COLO668 (cell line): ENCODE measurements around the gene TMED4.
A peak's percentile ranks its signal among the peaks of the same experiment; 100 is the strongest.

Source experiments
- DNase-seq: peaks from one replicate; lab custom pipeline; 2025; ENCODE audit not compliant: unreplicated experiment; lab: John Stamatoyannopoulos, UW

The TMED4 gene

DNA sequence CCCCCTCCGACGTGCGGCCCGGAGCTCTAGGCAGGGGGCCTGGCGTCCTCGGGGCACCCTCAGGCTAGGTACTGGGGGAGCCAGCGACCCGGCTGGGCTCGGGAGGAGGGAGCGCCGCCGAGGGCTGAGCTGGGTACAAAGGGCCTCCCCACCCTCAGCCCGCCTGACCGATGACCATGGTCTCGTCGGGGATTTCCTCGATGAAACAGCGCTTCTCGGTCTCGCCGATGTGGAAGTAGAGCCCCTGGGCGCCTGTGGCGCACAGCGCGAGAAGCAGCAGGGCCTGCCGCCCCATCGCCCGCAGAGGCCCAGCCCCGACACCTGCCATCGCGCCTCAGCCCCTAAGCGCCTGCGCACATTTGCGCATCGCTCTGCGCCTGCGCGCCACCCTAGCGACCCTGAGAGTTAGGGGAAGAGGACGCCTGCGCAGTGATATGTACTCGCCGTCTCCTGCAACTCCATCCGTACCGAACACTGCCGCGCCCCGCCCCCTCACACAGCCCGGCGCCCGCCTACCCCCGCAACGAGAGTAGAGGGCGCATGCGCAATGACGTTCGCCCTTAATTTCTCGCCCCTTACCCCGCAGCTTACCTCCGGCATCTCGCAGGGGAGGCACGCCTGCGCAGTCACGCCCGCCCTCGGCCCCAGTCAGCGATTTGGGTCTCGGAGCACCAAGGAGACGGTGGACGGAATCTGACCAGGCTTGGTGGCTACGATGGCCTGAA is at the start of gene TMED4:
TSS of gene TMED4 (minus strand) at position 353 of the 725 bp plus-strand sequence. CDS start at position 328, 25 bp downstream.
- DNase-seq: peak; percentile 100

DNA sequence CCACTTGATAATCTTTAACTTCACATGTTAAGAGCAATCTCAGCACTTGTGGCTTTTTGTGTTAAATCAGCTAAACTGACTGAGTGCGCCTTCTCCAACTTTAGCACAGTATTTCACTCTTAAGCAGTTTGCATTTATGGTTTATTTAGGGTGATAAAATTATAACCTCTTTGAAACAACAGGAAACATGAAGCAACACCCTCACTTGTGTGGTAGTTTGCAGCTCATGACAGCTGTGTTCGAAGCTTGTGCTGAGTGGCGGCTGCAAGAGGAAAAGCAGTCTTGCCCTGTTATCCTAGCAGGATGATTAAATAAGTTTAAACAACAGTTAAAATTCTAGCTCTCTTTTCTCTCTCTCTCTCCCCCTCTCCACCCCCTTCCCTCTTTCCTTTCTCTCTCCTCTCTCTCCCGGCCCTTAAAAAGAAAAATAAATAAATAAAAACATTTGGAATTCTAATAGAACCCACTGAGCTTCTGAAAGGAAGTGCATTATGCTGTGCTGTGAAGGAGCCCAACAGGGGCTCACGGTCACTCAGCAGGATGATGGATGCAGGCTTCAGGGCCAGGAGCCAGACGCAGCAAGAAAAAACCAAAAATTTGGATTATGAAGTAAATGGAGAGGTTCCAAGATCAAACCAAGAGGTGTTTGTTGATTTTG is 49.6 kb upstream of the TMED4 start:
- no peak for DNase-seq

DNA sequence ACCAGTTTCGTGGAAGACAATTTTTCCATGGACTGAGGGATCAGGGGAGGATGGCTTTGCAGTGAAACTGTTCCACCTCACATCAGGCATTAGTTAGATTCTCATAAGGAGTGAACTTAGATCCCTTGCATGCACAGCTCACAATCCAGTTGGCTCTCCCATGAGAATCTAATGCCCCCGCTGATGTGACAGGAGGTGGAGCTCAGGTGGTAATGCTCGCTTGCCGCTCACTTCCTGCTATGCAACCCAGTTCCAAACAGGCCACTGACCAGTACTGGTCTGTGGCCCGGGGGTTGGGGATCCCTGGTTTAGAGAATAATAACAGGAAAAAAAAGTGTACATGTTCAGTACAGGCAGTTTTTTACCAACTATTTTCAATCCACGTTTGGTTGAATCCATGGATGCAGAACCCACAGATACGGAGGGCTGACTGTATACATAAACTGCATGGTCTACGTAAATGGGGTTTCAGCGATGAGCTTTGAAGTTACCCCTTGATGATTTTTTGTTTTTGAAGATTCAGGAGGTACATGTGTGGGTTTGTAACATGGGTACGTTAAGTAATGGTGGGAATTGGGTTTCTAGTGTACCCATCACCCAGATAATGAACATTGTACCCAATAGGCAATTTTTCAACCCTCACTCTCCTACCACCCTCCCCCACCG is 48.9 kb upstream of the TMED4 start:
- DNase-seq: no peak

DNA sequence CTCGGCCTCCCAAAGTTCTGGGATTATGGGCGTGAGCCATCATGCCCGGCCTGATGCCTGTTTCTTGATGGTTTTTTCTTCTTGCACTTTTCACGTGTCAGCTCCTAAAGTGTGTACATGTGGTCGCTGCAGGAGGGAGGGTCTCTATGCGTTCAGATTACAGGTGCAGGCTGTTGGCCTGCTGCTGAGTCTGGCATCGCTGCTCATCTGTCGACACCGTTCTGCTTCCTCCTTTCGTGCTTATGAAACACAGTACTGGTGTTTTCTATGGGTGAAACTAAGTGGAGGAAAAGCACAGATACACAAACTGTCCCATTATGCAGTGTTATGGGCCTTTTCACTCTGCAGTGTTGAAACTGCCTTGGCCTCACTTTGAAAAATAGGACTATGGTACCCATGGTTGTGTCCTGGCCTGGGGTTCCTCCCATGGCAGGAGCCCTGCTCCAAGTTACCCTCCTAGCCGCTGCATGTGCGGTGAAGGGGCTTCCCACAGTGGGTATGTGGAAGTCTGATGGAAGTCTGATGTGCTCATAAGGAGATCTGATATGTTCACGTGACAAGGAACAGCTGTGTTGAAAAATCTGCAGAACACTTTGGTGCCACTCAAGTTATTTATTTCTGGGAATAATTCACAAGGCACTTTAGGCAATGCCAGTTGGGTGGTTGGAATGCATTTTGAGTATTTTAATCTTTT is 47.9 kb upstream of the TMED4 start:
- DNase-seq: no peak

- no peak for DNase-seq
Measured at GRCh38 chr7:44626620-44627019, 44.6 kb upstream of the TMED4 start.

DNA sequence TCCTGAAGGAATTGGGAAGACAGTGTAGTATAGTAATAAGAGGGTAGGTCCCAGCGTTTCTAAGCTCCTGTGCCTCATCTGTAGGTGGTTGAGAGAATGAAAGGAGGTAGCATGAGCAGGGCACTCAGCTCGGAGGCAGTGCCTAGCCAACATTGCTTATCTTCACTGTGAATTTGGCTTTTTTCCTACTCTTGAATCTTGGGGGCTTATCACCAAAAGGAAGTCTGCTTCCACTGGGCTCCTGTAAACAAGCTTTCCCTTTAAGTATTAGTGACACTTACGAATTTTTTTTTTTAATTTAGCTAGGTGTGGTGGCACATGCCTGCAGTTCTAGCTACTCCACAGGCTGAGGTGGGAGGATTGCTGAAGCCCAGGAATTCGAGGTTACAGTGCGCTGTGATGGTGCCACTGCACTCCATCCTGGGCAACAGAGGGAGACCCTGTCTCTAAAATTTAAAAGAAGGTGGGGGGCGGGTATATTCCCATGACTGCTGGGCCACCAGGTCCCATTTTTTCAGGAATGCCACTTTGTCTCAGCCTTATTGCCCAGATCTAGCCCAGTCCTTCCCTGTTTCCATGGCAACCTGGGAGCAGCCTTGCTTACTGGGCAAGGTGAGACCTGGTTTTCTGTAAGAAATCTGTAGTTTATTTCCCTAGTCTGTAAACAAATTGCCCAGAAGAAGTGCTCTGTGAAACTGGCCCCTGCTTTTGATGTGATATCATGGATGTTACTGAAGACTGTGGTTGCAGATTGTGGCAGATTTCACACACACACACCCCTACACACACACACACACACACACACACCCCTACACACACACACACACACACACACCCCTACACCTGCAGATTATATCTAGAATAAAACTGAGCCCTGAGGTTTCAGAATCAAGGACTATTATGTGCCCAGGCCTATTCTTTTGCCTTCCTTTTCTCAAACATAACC is 43.8 kb upstream of the TMED4 start:
- no peak for DNase-seq

- DNase-seq: no peak
Measured at GRCh38 chr7:44624318-44624717, 42.3 kb upstream of the TMED4 start.

DNA sequence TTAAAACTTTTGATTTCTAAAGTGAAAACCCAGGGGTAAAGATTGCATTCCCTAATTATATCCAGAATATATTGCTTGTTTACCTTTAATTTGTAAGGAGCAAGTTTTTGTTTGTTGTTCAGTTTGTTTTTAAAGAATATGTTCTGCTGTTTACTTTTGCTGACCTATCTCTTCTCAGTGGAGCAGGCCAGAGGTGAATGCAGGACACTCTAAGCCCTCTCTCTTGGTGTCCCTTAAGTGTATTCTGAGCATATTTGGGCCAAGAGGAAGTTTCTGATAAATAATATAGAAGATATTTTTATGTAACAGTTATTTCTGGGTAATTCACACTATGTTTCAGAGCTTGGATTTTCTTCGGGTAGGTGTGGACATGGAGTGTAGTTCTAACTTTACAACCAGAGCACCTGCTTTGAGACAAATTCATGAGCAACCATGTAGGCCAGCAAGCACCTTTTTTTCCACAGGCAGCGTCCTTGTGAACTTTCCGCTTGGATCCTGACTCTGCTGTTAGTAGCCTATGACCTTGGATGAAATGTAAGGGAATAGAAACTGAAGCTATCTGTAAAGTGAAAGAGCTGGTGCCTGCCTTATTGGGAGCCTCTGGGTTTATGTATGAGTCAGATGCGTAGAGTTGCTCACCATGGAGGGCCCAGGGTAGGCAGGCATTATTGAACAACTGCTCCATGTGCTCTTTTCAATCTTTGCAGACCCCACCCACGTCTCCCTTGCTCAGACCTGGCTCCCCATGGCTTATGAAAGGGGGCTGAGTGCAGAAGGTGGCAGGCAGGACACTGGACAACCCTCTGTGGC is 40.5 kb upstream of the TMED4 start:
- no peak for DNase-seq

DNA sequence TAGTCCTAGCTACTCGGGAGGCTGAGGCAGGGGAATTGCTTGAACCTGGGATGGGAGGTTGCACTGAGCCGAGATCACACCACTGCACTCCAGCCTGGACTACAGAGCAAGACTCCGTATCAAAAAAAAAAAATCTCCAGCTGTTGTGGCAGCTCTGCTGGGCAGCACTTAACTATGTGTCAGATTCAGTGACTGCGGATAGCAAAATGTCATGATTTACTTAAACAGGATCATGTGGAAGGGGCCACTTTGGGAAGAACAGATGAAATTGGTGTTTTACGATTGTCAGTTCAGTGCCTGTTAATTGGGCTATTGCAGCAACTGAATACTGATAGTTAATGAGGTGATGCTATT is 39.7 kb upstream of the TMED4 start:
- no peak for DNase-seq

DNA sequence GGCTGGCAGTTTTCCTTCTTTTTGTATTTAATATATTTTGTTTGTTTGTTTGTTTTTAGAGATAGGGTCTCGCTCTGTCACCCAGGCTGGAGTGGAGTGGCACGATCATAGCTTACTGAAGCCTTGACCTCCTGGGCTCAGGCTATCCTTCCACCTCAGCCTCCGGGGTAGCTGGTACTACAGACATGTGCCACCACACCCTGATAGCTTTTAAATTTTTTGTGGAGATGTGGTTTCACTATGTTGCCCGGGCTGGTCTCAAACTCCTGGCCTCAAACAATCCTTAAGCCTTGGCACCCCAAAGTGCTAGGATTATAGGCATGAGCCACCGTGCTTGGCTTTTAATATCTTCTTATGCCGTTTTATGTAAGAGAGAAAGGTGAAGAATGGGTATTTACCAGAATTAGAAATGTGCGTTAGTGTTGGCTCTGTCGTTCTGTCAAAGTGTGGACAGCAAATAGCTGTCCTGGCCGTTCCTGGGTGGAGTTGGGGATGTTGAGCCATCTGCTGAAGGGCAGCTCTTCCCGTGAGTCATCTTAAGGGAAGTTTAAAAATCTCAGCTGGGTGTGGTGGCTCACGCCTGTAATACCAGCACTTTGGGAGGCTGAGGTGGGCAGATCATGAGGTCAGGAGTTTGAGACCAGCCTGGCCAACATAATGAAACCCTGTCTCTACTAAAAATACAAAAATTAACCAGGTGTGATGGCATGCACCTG is 39.2 kb upstream of the TMED4 start:
- no peak for DNase-seq

- peak; percentile 58 for DNase-seq
Measured at GRCh38 chr7:44618753-44619152, 36.7 kb upstream of the TMED4 start.

DNA sequence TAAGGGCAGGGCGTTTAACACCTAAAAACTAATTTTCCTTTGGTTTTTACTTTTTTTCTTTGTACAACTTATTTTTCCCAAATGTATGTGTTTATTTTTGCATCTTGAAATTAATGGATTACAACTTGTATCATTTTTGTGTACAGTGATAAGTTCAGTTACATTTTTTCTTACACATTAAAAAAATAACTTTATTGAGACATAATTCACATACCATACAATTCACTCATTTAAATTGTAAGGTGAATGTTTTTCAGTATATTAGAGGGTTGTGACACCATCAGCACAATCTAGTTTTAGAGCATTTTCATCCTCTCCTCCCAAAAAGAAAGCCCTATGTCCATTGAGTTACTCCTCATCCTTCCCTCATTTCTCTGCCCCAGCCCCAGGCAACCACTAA is 36.0 kb upstream of the TMED4 start:
- no peak for DNase-seq

DNA sequence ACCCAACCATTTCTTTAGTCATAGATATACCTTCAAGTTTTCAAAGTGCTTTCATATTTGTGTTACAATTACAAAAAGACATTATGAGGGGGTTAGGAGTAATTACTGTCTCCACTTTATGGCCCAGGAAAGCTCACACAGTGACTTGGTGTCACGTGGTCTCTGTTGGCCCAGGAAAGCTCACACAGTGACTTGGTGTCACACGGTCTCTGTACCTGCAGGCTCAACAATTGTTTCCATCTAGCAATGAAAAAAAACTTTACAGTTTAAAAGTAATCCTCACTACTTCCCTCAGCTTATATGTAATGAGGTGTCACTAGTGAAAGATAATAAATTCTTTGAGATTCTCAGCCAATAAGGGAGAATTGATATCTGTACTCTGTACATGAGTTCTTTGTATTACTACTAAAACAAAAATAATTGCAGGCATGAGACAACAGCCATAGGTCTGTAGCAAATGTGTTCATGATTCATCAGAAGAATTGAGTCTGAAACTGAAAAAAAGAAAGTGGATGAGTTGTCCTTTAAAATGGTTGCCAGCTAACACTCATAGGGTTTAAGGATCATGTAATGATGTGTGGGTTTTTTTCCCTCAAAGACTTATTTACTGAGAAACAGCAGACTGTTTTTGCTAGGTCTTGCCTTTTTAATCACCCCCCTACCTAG is 35.3 kb upstream of the TMED4 start:
- no peak for DNase-seq

GRCh38 chr7:44616545-44616944 is 34.5 kb upstream of the TMED4 start:
- DNase-seq: no peak

- DNase-seq: no peak
Measured at GRCh38 chr7:44615793-44616192, 33.8 kb upstream of the TMED4 start.

- no peak for DNase-seq
Measured at GRCh38 chr7:44615149-44615611, 33.1 kb upstream of the TMED4 start.

GRCh38 chr7:44609829-44610228 is 27.8 kb upstream of the TMED4 start:
- no peak for DNase-seq

GRCh38 chr7:44608916-44609648 is 27.1 kb upstream of the TMED4 start:
- no peak for DNase-seq
